Heart left ventricle (tissue), 16 donors: ENCODE measurements around the gene FBXO21. TPM values are rescaled to one million over a fixed set of nuclear protein-coding genes. Genes with fewer than 3 reads are reported as not detected.

Experiments
- ATAC-seq, 4 donors: fragments of 200-7000 bp; cut with Tn5 transposase; one replicate each; pipeline ENCODE4 v1.9.1; 2020 to 2022; ENCODE audit warnings: moderate library complexity in 4 of 4, mild to moderate bottlenecking in 3 of 4, moderate number of reproducible peaks in 1 of 4
- DNase-seq, 5 donors: peaks; one replicate each; pipeline ENCODE4 v3.0.0-alpha.2; 2020
- H3K27ac ChIP-seq, 12 donors: fragments of 200-600 bp; sonication (generic) in 4 of 12; one replicate each; pipeline versions ENCODE4 v1.5.0 to v1.8.0; 2016 to 2022; ENCODE audit warnings: mild to moderate bottlenecking in 2 of 12
- H3K27me3 ChIP-seq, 9 donors: fragments of 200-600 bp; sonication (generic) in 2 of 9; one replicate each; pipeline versions ENCODE4 v1.5.1 to v1.8.0; 2016 to 2022; ENCODE audit warnings: mild to moderate bottlenecking in 3 of 9
- H3K36me3 ChIP-seq, 9 donors: fragments of 200-600 bp; sonication (generic) in 2 of 9; one replicate each; pipeline versions ENCODE4 v1.5.0 to v1.8.0; 2018 to 2022; ENCODE audit warnings: mild to moderate bottlenecking in 2 of 9
- H3K4me1 ChIP-seq, 12 donors: fragments of 200-600 bp; sonication (generic) in 4 of 12; one replicate each; pipeline versions ENCODE4 v1.5.0 to v1.8.0; 2016 to 2022; ENCODE audit warnings: mild to moderate bottlenecking in 3 of 12
- H3K4me3 ChIP-seq, 12 donors: fragments of 200-600 bp; sonication (generic) in 4 of 12; one replicate each; pipeline versions ENCODE4 v1.5.0 to v1.8.0; 2017 to 2022; ENCODE audit warnings: mild to moderate bottlenecking in 9 of 12, moderate library complexity in 4 of 12
- H3K9me3 ChIP-seq, 12 donors: fragments of 200-600 bp; sonication (generic) in 4 of 12; one replicate each; pipeline versions ENCODE4 v1.5.0 to v1.8.0; 2016 to 2022; ENCODE audit warnings: mild to moderate bottlenecking in 1 of 12
- POLR2A ChIP-seq, 2 donors: fragments of 450-650 bp; IDR thresholded peaks; one replicate each; pipeline ENCODE4 v1.6.1; 2017; ENCODE audit warnings: antibody characterized with exemption in 2 of 2, mild to moderate bottlenecking in 2 of 2, moderate library complexity in 2 of 2
- WGBS, 4 donors: extraction: QIAGEN DNeasy Blood & Tissue Kit in 2 of 4; methylation state at CpG; one replicate each; pipeline versions ENCODE4 v1.1.5 to v1.1.7; 2013 to 2018; 5-methylcytosine and 5-hydroxymethylcytosine counted together
- intact Hi-C, 10 donors: fragments of 100-400 bp; cut with DNase I; formaldehyde crosslinking; loops; one replicate each; pipeline versions ENCODE4 v1.11.1 to v1.14.2; 2022
- polyA plus RNA-seq, 2 donors: library from polyadenylated mRNA; stranded (reverse); fragments of 200-250 nt; gene quantifications; one replicate each; pipeline ENCODE4 v1.2.3, GENCODE V29; 2013
- total RNA-seq, 9 donors: library from RNA; depleted of rRNA in 2 of 9; stranded (reverse); fragments of >200 nt in 2 of 9; fragmentation: NEBNext Ultra II Directional in 3 of 9; extraction: Animal tissue kit (Norgen Biotek cat#: 25700) in 3 of 9; gene quantifications; one replicate each; pipeline versions ENCODE4 v1.1.0 to v1.2.4, GENCODE V29; 2016 to 2023
- TF ChIP-seq, protein P1 (sequence below), 12 donors: fragments of 200-600 bp; sonication (generic) in 4 of 12; IDR thresholded peaks; one replicate each; pipeline versions ENCODE4 v1.5.0 to v1.8.0; 2018 to 2022; ENCODE audit warnings: antibody characterized with exemption in 12 of 12, mild to moderate bottlenecking in 5 of 12
- donor health status: ischemic (EF 13 %, LVEDD 7.1; RV severe dilation, severe dysfunction).
- donor health status: healthy with polysubstance abuse.
- donor health status: DM: no; HTN: yes; CAD: no.
- donor health status: DM: no; HTN: no; CAD: no.
- donor health status: ischemic (EF 25% LVEDD 6.9; RV normal size, moderate dysfunction).
- donor health status: ischemic (EF 25% LVEDD 5.7; RV mildly dilated, moderate dysfunction).
- donor health status: healthy.
- donor health status: DM: yes; HTN: yes; CAD: no.
- donor health status: ischemic (EF 35%, LVEDD 5.7; RV mildly dilated, moderate dysfunction).
- donor health status: nonischemic (EF 11% LVEDD 7.7; RV severe dilation, severe dysfunction).
- donor health status: DM: yes; HTN: yes; CAD: no.
- donor health status: PGD.
- donor health status: ischemic (EF 29% LVEDD 5.4; RV normal size, mild dysfunction).
- donor health status: nonischemic (EF 23%, LVEDD 6.1; RV moderate dilation, normal function).

FBXO21 gene
- total and polyA plus RNA-seq, 11 donors, result 10.9 to 82.4 (median 44.1) TPM

DNA sequence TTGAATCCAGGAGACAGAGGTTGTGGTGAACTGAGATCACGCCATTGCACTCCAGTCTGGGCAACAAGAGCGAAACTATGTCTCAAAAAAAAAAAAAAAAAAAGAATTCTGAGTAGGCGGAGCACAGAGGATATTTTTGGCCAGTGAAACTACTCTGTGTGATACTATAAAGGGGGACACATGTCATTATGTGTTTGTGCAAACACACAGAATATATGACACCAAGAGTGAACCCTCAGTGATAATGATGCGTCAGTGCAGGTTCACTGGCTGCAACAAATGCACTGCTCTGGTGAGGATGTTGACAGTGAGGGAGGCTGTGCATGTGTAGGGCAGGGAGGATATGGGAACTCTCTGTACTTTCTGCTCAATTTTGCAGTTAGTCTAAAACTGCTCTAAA is 24.2 kb downstream of the FBXO21 start:
- H3K27ac ChIP-seq, result no peak overlapping the region
- H3K9me3 ChIP-seq, result no peaks in the 10 kb centered on the region
- H3K36me3 ChIP-seq, result peaks cover 0 to 100% (median 97%) of the 10 kb centered on the region in 9 donors
- H3K27me3 ChIP-seq, result no peaks in the 10 kb centered on the region
- H3K4me1 ChIP-seq, result peaks cover 0 to 11% (median 0%) of the 10 kb centered on the region in 12 donors
- DNase-seq, result no peak
- TF ChIP-seq, protein P1, sequence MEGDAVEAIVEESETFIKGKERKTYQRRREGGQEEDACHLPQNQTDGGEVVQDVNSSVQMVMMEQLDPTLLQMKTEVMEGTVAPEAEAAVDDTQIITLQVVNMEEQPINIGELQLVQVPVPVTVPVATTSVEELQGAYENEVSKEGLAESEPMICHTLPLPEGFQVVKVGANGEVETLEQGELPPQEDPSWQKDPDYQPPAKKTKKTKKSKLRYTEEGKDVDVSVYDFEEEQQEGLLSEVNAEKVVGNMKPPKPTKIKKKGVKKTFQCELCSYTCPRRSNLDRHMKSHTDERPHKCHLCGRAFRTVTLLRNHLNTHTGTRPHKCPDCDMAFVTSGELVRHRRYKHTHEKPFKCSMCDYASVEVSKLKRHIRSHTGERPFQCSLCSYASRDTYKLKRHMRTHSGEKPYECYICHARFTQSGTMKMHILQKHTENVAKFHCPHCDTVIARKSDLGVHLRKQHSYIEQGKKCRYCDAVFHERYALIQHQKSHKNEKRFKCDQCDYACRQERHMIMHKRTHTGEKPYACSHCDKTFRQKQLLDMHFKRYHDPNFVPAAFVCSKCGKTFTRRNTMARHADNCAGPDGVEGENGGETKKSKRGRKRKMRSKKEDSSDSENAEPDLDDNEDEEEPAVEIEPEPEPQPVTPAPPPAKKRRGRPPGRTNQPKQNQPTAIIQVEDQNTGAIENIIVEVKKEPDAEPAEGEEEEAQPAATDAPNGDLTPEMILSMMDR (IDR thresholded peaks at IDR 0.05), result no peak
- no peak for TF ChIP-seq POLR2A (IDR thresholded peaks at IDR 0.05)
- WGBS, 4 donors, result 73 to 79% (median 77%) methylated on average over 4 of the region's 4 CpGs
- ATAC-seq, result no peak
- H3K4me3 ChIP-seq, result no peak overlapping the region
- intact Hi-C loops, result no loop called here

DNA sequence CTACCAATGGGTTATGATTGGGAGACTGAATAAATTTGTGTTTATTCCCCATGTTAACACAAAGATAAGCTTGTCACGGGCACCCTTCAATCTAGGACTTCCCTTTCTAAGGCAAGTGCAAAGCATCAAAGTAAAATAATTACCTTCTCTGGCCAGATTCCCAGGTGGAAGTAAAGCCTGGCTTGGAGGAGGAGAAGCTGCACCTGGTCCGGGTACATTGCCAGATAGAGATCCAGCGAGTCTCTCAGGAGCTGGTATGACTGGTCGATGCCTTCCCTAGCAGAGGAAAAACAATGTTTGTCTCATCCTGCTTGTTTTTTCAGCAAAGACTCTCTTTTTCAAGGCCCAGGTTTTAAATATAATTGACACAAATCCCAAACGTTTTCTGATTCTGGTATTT is 24.9 kb downstream of the FBXO21 start:
- 80 to 86% (median 84%) methylated on average over 5 of the region's 5 CpGs for WGBS, 4 donors

DNA sequence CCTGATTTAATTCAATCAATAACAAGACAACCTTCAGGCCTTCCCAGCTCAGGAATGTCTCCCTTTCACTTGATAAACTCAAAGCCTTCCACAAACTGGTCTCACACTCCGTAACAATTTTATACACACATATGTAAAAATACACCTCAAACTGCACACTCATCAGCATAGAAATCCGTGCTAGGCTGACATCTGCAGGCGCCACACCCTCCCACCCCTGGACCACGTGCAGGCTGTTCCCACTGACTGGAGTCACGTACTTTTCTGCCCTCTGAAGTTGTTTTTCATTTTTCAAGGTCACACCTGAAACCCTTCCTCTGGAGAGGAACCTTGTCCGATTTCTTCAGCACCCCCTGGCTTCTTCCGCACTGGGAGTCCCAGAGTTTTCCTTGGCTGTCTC is 27.6 kb downstream of the FBXO21 start:
- TF ChIP-seq POLR2A (IDR thresholded peaks at IDR 0.05), result no peak
- TF ChIP-seq, protein P1 (IDR thresholded peaks at IDR 0.05), result no peak
- no peak overlapping the region for H3K27ac ChIP-seq
- no peak overlapping the region for H3K4me3 ChIP-seq
- H3K27me3 ChIP-seq, result no peaks in the 10 kb centered on the region
- DNase-seq (no peak), ATAC-seq (no peak)
- peaks cover 0 to 100% (median 97%) of the 10 kb centered on the region in 9 donors for H3K36me3 ChIP-seq
- no peaks in the 10 kb centered on the region for H3K9me3 ChIP-seq
- intact Hi-C loops, result no loop called here
- H3K4me1 ChIP-seq, result peaks cover 0 to 8% (median 0%) of the 10 kb centered on the region in 12 donors
- 73 to 88% (median 83%) methylated on average over 7 of the region's 7 CpGs for WGBS, 4 donors

More for the DNA sequence above, 24.9 kb downstream of the FBXO21 start:
- no peak for TF ChIP-seq POLR2A (IDR thresholded peaks at IDR 0.05)
- TF ChIP-seq, protein P1 (IDR thresholded peaks at IDR 0.05), result no peak
- intact Hi-C loops, result no loop called here
- Histone ChIP-seq H3K4me3 (no peak overlapping the region), H3K4me1 (peaks cover 0 to 11% (median 0%) of the 10 kb centered on the region in 12 donors), H3K27ac (no peak overlapping the region), H3K36me3 (peaks cover 0 to 100% (median 97%) of the 10 kb centered on the region in 9 donors), H3K27me3 (no peaks in the 10 kb centered on the region), H3K9me3 (no peaks in the 10 kb centered on the region)
- ATAC-seq, result no peak
- DNase-seq, result no peak

DNA sequence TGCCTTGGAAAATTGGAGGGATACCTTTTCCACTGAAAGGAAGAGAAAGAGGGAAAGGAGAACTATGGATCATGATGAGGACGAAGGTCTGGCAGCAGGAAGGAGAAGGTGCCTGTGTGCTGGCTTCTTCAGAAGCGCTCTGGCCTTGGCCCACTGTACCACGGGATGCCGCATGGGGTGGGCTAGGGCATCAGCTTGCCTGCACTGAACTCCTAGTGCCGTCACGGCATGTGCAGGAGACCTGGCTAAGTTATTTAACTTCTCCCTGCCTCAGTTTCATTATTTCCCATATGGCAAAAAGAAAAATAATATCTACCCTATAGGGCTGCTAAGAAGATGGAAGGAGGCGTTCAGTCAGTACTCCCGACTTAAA is 28.1 kb downstream of the FBXO21 start:
- WGBS, 4 donors, result 94 to 96% (median 95%) methylated on average over 8 of the region's 8 CpGs
- peaks cover 0 to 100% (median 97%) of the 10 kb centered on the region in 9 donors for H3K36me3 ChIP-seq
- no peak for ATAC-seq

More for the DNA sequence above, 28.1 kb downstream of the FBXO21 start:
- TF ChIP-seq, protein P1 (IDR thresholded peaks at IDR 0.05), result no peak
- TF ChIP-seq POLR2A (IDR thresholded peaks at IDR 0.05), result no peak
- intact Hi-C loops, result no loop called here
- H3K4me3 ChIP-seq, result no peak overlapping the region
- H3K27ac ChIP-seq, result no peak overlapping the region
- peaks cover 0 to 7% (median 0%) of the 10 kb centered on the region in 12 donors for H3K4me1 ChIP-seq
- no peaks in the 10 kb centered on the region for H3K9me3 ChIP-seq
- no peaks in the 10 kb centered on the region for H3K27me3 ChIP-seq
- no peak for DNase-seq
